NCI-H2196 (cell line): ENCODE measurements around the gene TMEM17.

Source experiments
- DNase-seq: peaks from one replicate; lab custom pipeline; 2025; ENCODE audit not compliant: unreplicated experiment; lab: John Stamatoyannopoulos, UW

Gene TMEM17

DNA sequence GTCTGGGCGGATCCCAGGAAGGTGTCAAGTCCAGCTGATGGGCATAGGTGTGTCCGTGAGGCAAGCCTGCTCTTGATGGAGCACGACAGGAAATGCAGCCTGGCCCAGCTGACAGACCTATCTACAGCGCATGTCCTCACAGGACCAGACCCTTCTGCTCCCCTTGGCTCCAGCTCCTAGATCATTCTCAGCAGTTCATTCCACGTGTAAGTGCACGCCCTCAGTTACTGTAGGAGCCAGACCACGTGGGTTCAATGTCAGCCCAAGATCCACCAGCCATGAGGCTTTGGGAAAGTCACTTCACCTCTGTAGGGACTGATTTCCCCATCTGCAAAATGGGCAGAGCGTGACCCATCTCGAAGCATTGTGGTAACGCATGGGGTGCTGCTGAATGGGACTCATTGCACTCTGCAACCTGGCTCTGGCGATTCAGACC is 47.8 kb downstream of the TMEM17 start:
- DNase-seq: no peak

DNA sequence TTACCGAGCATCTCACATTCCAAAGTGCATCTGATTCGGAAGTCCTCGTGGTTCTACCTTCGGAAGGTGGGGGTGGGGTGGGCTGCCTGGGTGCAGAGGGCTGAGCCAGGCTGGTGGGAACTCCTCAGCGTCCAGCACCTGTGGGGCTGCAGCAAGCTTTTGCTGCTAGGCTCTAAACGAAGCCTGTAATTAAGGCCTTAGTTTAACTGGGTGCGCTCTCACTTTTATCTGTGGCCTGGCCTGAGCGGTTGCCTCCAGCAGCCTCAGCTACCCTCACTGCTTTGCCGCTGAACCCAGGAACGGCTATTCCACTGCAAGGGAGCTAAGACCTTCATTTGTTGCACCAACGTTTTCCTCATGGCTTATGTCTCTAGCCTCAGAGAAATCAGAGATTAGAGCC is 48.4 kb downstream of the TMEM17 start:
- DNase-seq: no peak

DNA sequence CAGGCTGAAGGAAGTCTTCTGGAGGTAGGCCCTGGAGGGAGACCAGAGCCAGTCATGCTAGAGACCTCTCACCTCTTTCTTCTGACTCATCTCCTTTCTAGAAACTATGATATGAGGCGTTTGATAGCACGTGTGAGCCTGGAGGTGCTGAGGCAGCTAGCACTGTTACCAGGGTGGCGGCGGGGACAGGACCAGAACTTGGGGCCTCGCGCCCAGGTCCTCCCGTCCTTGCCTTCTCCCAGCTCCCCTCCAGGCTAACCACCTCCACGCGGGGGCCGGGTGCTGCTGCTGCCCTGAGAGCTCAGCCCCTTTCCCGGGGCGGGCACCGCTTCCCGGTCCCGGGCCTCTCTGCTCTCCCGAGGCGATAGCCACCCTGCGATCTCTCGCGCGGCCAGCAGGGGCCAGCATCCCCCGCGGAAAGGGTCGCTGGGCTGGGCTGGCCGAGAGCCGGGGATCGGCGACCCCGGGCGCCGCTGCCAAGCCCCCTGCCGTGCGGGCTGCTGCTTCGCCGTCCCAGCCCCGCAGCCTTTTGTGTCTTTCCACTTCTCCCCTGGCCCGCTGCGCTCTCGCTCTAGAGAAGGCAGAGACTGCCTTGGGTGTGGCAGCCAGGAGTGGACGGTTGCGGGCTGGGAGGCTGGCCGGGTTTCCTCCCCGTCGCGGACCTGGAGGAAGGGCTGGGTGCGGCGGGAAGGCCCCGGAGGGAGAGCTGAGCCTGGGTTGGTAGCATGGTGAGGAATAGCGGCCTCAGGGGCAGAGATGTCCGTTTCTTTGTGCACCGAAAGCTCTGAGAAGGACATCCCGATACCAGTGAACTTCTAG is 49.1 kb downstream of the TMEM17 start:
- peak; percentile 30 for DNase-seq

DNA sequence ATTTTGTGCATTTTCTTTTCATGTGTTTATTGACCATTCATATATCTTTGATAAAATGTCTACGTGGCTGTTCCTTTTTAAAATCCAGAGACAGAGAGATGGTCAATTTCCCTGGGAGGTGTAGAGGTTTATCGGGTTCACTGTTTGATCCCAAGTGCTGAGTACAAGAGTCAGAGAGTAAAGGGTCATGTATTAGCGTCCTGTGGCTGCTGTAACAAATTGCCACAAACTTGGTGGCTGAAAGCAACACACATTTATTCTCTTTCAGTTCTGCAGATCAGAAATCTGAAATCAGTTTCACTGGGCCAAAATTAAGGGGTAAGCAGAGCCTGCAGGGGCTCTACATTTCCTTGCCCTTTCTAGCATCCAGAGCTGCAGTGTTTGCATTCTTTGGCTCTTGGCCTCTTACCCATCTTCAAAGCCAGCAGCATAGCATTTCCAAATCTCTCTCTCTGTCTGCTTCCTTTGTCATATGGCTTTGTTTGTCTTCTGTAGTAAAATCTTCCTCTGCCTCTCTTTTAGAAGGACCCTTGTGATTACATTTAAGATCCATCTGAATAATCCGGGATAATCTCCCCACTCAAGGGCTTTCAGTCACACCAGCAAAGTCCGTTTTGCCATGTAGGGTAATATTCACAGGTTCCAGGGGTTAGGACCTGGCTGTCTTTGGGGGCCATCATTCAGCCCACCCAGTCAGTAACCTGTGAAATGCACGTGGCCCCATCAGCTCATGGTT is 49.9 kb downstream of the TMEM17 start:
- DNase-seq: no peak

DNA sequence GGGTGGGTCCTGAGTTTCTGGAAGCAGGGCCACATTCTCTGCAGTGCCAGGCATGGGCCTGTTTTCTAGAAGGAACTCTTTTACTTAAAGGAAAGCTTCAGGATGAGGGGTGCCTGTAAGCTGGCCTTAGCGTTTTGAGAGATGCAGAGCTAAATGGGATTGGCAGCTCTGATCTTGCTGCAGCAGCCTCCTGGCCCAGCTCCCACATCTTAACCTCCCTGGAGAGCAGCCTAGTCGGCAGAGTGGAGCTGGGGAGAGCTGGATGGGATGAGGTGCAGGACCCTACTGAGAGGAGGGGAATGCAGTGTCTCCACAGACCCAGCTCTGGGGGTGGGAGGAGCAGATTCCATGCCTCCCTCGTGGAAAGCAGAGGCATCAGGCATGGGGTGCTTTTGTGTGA is 52.0 kb downstream of the TMEM17 start:
- DNase-seq: no peak

DNA sequence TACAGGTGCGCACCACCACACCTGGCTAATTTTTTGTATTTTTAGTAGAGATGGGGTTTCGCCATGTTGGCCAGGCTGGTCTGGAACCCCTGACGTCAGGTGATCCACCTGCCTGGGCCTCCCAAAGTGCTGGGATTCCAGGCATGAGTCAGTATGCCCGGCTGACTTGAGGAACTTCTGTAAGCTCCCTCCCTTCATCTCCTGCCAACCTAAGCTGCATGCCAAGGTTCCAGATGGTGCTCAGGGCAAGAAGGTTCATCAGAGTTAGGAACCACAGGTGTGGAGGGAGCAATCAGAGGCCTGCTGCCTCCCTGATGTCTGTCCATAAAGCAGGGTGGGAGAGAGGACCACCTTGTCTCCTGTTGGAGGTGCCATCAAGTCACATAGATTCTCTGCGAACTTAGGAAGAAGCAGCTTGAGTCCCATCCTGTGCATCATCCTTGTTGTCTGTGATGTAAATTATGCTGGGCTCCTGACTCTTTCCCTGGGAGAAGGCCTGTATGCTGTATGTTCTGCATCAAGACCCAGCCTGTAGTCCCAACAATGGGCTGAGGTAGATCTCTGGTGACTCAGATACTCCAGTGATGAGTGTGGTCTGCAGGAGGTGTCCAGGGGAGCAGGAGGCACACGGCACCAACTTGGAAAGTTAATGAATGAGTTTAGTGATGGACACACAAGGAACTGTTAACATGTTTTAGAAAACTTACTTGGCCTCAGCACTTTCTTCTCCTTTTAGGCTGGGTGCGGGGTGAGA is 53.1 kb downstream of the TMEM17 start:
- no peak for DNase-seq

DNA sequence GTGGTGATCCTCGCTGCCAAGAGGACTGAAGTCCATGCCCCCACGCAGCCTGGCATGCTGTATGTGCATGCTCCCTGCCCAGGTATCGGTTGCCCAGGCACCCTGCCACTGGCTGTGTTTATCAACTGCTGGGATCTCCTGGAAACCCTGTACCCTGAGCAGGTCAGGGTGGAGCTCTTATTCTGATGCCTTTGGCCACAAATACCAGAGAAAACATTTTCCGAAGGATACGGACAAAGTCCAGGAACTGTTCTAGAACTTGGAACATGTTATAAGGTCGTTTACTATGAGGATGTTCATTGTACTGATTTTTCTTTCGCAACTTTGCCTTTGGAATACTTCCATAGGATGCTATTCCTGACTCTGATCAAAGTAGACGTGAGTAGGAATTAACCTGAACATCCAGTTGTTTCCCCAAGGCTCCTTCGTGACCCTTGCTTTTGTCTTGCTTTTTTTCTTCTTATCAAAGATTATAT is 55.2 kb downstream of the TMEM17 start:
- DNase-seq: no peak
